Mucosa of descending colon (tissue), 3 donors: Measurements from ENCODE around the gene QRICH1. TPM values are rescaled to one million over a fixed set of nuclear protein-coding genes. Genes with fewer than 3 reads are reported as not detected.

Source experiments
- ATAC-seq: fragments of 200-7000 bp; cut with Tn5 transposase; one replicate; pipeline ENCODE4 v1.9.1; 2020; ENCODE audit warnings: mild to moderate bottlenecking, moderate library complexity
- DNase-seq, 3 donors: peaks; one replicate each; pipeline ENCODE4 v3.0.0-alpha.2; 2020
- H3K36me3 ChIP-seq: fragments of 200-600 bp; one replicate; pipeline ENCODE4 v1.8.0; 2021; ENCODE audit warnings: low read depth, mild to moderate bottlenecking
- H3K4me1 ChIP-seq: fragments of 200-600 bp; one replicate; pipeline ENCODE4 v1.8.0; 2021; ENCODE audit warnings: low read depth, mild to moderate bottlenecking
- H3K4me3 ChIP-seq: fragments of 200-600 bp; one replicate; pipeline ENCODE4 v1.8.0; 2021; ENCODE audit warnings: mild to moderate bottlenecking
- H3K9me3 ChIP-seq: fragments of 200-600 bp; one replicate; pipeline ENCODE4 v1.8.0; 2021; ENCODE audit warnings: mild to moderate bottlenecking
- intact Hi-C, 2 donors: fragments of 100-400 bp; cut with DNase I in 1 of 2; cut with micrococcal nuclease in 1 of 2; formaldehyde crosslinking; loops; one replicate each; pipeline versions ENCODE4 v1.11.0 to v1.11.1; 2022; cut with DNase I, micrococcal nuclease
- total RNA-seq, 3 donors: library from RNA; stranded (reverse); fragmentation: NEBNext Ultra II Directional in 2 of 3; extraction: Animal tissue kit (Norgen Biotek cat#: 25700) in 2 of 3; gene quantifications; one replicate each; pipeline versions ENCODE4 v1.2.1 to v1.2.4, GENCODE V29; 2021 to 2023
- TF ChIP-seq, protein P1 (sequence below): fragments of 200-600 bp; IDR thresholded peaks from one replicate; pipeline ENCODE4 v1.8.0; 2022; ENCODE audit warnings: antibody characterized with exemption, mild to moderate bottlenecking
- donor health status: DM: no; HTN: no; CAD: no; lungs with moderate emphysema.
- donor health status: DM: no; HTN: no; CAD: no.
- donor health status: DM: no; HTN: yes; CAD: no.

QRICH1 gene
- total RNA-seq, 3 donors from 2014 or later, result 73.0 to 104 (median 86.1) TPM

DNA sequence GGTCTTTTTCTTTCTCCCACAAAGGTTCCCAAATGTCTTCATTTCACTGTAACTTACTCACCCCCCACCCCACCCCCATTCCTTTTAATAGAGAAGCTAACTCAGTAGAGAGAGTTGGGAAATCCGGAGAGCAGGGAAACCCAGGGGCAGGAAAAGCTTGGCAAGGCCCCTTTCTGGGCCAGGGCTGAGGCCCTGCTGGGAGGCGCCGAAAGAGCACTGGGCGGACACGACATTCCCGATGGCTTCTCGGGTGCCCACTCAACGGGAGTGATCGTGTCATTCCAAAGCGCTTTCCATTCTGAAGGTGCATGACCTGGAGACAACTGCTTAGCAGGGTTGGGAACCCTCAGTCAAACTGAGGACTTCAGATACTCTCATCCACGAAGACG lies 73.9 kb downstream of the QRICH1 start:
- Histone ChIP-seq H3K4me1 (peaks cover 40% of the 10 kb centered on the region), H3K4me3 (no peak overlapping the region), H3K36me3 (peaks cover 10% of the 10 kb centered on the region), H3K9me3 (no peaks in the 10 kb centered on the region)
- TF ChIP-seq, protein P1, sequence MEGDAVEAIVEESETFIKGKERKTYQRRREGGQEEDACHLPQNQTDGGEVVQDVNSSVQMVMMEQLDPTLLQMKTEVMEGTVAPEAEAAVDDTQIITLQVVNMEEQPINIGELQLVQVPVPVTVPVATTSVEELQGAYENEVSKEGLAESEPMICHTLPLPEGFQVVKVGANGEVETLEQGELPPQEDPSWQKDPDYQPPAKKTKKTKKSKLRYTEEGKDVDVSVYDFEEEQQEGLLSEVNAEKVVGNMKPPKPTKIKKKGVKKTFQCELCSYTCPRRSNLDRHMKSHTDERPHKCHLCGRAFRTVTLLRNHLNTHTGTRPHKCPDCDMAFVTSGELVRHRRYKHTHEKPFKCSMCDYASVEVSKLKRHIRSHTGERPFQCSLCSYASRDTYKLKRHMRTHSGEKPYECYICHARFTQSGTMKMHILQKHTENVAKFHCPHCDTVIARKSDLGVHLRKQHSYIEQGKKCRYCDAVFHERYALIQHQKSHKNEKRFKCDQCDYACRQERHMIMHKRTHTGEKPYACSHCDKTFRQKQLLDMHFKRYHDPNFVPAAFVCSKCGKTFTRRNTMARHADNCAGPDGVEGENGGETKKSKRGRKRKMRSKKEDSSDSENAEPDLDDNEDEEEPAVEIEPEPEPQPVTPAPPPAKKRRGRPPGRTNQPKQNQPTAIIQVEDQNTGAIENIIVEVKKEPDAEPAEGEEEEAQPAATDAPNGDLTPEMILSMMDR, result no peak
- intact Hi-C loops, result no loop called here
- peak in 1 of 3 donors; percentile 46 for DNase-seq
- ATAC-seq, result no peak

DNA sequence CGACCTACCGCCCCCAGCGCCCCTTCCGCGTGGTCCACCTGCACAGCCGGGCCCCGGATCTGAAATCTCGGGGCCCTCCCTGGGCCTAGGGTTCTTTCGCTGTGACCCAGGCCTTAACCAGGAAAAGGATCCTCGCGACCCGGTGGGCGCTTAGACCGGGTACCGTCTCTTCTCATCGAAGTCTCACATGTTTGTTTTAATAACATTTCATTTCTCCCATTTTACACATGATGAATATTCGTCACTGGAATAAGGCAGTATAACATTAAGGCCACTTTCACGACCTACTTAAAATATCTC lies 75.2 kb downstream of the QRICH1 start:
- H3K9me3 ChIP-seq, result no peaks in the 10 kb centered on the region
- no peak for ATAC-seq

DNA sequence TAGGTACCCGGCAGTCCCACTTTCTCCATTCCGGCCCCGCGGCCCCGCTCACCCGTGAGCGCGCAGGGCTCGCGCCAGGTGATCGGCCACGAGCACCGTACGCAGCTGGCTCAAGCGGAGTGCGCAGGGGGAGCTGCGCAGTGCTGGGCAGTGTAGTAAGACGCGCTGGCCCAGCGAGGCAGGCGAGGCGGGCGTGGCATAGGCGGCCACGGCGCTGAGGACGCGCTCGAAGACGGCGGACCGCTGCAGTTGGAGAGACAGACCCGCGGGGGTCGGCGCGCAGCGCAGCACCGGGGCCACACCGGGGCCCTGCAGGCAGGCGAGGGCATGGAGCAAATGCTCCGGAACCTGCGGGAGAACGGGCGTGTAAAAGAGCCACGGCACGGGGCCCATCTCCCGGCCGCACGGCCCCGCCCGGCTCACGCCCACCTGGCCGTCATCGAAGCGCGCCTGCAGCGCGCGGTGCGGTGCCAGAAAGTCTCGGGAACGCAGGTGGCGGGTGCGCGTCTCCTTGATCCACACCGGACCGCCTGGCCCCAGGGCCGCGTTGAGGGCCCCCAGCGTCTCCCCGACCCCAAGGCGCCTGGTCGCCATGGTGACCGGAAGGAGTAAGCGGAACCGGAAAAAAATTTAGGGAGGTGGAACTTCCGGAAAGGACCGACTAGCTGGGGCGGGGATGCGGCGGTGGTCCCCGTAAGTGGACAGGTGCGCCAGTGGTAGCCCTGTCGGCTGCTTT lies 75.7 kb downstream of the QRICH1 start, which contains the start of gene DALRD3:
Gene DALRD3, minus strand, starts transcription at position 610 of the 736 bp plus-strand sequence. Its CDS starts 16 bp downstream, at position 594.
- DNase-seq, result peak; percentile 82 to 87 (median 84)
- peak; percentile 22 for ATAC-seq
- TF ChIP-seq, protein P1, result no peak

More for the DNA sequence above, 75.2 kb downstream of the QRICH1 start:
- H3K4me3 ChIP-seq, result peak overlapping the region; percentile 60
- H3K4me1 ChIP-seq, result peaks cover 35% of the 10 kb centered on the region
- no peak for DNase-seq
- H3K36me3 ChIP-seq, result peaks cover 4% of the 10 kb centered on the region
- TF ChIP-seq, protein P1, result no peak
- intact Hi-C loops, result no loop called here

DNA sequence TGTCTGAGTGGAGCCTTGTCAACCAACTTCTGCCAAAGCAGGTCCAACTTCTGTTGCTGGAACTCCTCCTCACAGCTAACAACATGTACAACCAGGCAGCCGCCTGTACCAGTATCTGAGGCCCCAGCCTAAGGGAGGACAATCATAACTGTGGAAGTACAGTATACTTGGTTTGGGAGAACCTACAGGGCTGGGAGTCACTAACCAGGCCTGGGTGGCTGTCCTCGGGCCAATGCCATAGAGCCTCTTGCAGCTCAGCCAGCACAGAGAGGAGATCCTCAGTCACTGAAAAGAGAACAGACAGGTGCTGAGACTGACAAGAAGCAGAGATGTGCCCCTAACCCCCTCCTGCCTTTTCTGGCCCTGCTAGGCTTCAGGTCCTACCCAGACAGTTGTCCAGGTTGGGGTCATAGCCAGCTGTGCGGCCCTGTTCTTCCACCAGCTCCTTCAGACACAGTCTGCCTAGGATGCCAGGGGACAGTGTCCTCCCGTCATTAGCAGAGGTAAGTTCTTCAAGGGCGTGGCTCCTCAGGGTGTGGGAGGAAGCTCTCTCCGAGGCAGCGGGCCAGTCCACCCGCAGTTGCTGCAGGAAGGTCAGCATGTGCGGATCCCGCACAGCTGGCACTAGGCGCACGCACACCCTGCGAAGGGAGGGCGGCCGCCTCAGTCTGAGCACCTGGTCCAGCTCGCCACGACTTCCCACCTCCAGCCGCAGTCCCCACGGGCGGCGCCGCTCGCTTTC lies 76.5 kb downstream of the QRICH1 start:
- intact Hi-C loops, result no loop called here
- Histone ChIP-seq H3K36me3 (peaks cover 4% of the 10 kb centered on the region), H3K9me3 (no peaks in the 10 kb centered on the region), H3K4me1 (peaks cover 24% of the 10 kb centered on the region), H3K4me3 (peak overlapping the region; percentile 60)
- ATAC-seq (peak; percentile 11), DNase-seq (peak; percentile 71 to 81 (median 79))
- TF ChIP-seq, protein P1, result no peak

More for the DNA sequence above, 75.7 kb downstream of the QRICH1 start, which contains the start of gene DALRD3:
- peak within 1 kb of the TSS; percentile 60 for H3K4me3 ChIP-seq
- peaks cover 4% of the 10 kb centered on the region for H3K36me3 ChIP-seq
- intact Hi-C loops, result no loop called here
- peaks cover 31% of the 10 kb centered on the region for H3K4me1 ChIP-seq
- H3K9me3 ChIP-seq, result no peaks in the 10 kb centered on the region

DNA sequence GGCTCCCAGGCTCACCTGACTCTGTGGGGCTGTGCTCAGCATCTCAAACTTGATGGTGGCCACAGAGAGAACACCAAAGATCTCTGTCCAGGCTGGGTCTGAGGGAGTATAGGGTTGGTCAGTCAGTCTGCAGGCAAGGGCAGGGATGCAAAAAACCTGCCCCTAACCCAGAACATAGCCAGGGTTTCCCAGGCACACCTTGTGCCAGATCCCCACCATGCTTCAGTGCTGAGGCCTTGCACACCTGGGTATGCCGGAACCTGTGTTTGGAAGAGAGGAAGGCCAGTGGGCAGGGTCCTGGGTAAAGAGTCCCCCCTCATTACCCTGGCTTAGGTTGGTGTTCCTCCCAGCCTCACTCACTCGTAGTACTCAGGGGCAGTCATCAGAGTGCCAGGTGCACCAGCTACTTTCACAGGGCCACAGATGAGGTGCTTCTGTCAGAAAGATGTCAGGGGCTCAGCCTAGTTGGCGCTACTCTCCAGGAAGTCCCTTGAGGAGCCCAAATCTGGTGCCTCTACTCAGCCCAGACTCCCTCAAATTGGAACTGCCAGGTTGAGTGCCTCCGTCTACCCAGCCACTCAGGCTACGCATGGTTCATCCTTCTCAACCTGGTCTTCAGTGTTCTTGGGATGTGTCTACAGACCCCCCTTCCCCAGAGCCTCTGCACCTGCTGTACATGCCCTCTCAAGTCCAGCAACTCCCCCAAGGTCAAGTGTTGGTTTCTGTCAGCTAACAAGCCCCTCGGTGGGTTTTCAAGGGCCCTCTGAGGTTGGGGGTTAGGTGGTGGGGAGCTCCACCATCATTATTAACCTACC lies 77.2 kb downstream of the QRICH1 start:
- Histone ChIP-seq H3K4me3 (no peak overlapping the region), H3K9me3 (no peaks in the 10 kb centered on the region), H3K36me3 (peaks cover 4% of the 10 kb centered on the region), H3K4me1 (peaks cover 24% of the 10 kb centered on the region)
- intact Hi-C loops, result no loop called here
- DNase-seq, result no peak
- ATAC-seq, result no peak
- TF ChIP-seq, protein P1, result no peak
